ENCODE measurements around the gene TMOD1. TPM values are rescaled to one million over a fixed set of nuclear protein-coding genes. Genes with fewer than 3 reads are reported as not detected.

Gene TMOD1
- total and polyA plus RNA-seq, 10 of the 15 experiments (the other 5 are each of a cell fraction or from before 2014, with no cell fraction given), result 4.0 to 44.1 (median 15.4) TPM

DNA sequence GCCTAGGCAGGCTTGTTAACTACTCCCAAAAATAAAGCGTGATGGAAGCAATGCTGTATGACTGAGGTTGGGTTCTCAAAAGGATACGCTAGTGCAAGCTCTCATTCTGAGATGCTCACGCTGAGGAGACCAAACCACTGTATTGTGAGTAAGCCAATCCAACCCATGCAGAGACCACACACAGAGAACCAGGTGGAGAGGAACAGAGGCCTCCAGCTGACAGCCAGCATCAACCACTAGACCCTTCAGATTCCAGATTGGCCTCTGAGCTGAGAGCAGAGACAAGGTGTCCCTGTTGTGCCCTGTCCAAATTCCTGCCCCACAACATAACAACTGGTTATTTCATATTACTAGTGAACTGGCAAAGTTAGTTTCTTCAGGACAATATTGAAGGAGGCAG lies 127.2 kb downstream of the TMOD1 start:
- in situ Hi-C loops (cut with MboI), result loop anchor here (25.0 kb wide), 1 partner anchor 1216 kb away; the partner anchor contains the start of gene ZNF367
- WGBS (ENCODE audit: insufficient coverage, insufficient replicate concordance, low lambda C conversion rate, missing lambda C conversion rate), result 95% methylated on average over 3 of the region's 3 CpGs
- ChIA-PET RAD21 (ENCODE audit: unreplicated experiment) (interaction anchor here (1.5 to 2.1 kb wide), 3 partner anchors 10 to 13 kb away, joined by 4 to 11 read pairs (median 6); no protein-coding TSS in a partner anchor), SMC1A (ENCODE audit: uncharacterized antibody, unreplicated experiment) (interaction anchor here (0.6 to 2.5 kb wide), 7 partner anchors 11 to 215 kb away, joined by 3 to 14 read pairs (median 6); no protein-coding TSS in a partner anchor), POLR2A (interaction anchor here (0.8 to 1.2 kb wide), 2 partner anchors 10 to 101 kb away, joined by 3 to 5 read pairs; no protein-coding TSS in a partner anchor), CTCF (interaction anchor here (0.8 to 5.5 kb wide), 7 partner anchors 11 to 772 kb away, joined by 3 to 35 read pairs (median 6); no protein-coding TSS in a partner anchor)
- H3K27me3 ChIP-seq (replicated peaks in 1 of 2; ENCODE audit: control insufficient read depth in 2 of 2, insufficient read depth in 2 of 2, low read length in 1 of 2), result no peaks in the 10 kb centered on the region
- H3K79me2 ChIP-seq (ENCODE audit: control insufficient read depth, insufficient read depth, low read length), result peaks cover 33% of the 10 kb centered on the region
- no peak for FAIRE-seq
- no peak for DNase-seq (ENCODE audit: low read depth, low spot score)
- H3K4me1 ChIP-seq (ENCODE audit: control insufficient read depth, insufficient read depth, low read length), result peaks cover 5% of the 10 kb centered on the region
- H3K9me3 ChIP-seq (replicated peaks; ENCODE audit: control insufficient read depth, insufficient read depth, low read length), result no peaks in the 10 kb centered on the region
- no peak overlapping the region for H3K27ac ChIP-seq (ENCODE audit: control insufficient read depth, insufficient read depth)
- H4K20me1 ChIP-seq (ENCODE audit: control insufficient read depth, insufficient read depth), result no peaks in the 10 kb centered on the region
- no peak overlapping the region for H3K9ac ChIP-seq (ENCODE audit: control insufficient read depth, insufficient read depth, low read length)
- H3K4me3 ChIP-seq, result no peak overlapping the region
- no peak for ATAC-seq
- no peak overlapping the region for H2AFZ ChIP-seq (ENCODE audit: control insufficient read depth, low read depth, low read length)
- intact Hi-C loops (cut with micrococcal nuclease; ENCODE audit: unreplicated experiment), result no loop called here
- no peak overlapping the region for H3K4me2 ChIP-seq (ENCODE audit: control insufficient read depth, insufficient read depth)
- peaks cover 0 to 2% of the 10 kb centered on the region in 2 experiments; a peak in 1 of 4 replicates for H3K36me3 ChIP-seq (ENCODE audit: control insufficient read depth in 2 of 2, insufficient read depth in 2 of 2, low read length in 1 of 2)
- BruUV-seq (replicated peaks), result no TSS peak
- TF ChIP-seq HCFC1 (IDR thresholded peaks at IDR 0.05; ENCODE audit: low read length) (no peak), CBFB (IDR thresholded peaks at IDR 0.05; ENCODE audit: low read depth) (no peak), GATAD2B (conservative IDR thresholded peaks at IDR 0.05; ENCODE audit: low read depth) (no peak), DPF2 (IDR thresholded peaks at IDR 0.05) (no peak), TBL1XR1 (IDR thresholded peaks at IDR 0.05; ENCODE audit: low read depth, low read length) (no peak), SMARCA5 (IDR thresholded peaks at IDR 0.05) (no peak), LARP7 (IDR thresholded peaks at IDR 0.05) (no peak), RUNX3 (IDR thresholded peaks at IDR 0.05; ENCODE audit: low read length) (no peak), NR2F1 (conservative IDR thresholded peaks at IDR 0.05) (no peak), MYC (IDR thresholded peaks at IDR 0.05; ENCODE audit: insufficient read depth, insufficient read length, insufficient replicate concordance, low read length, severe bottlenecking) (no peak), YBX1 (IDR thresholded peaks at IDR 0.05) (no peak), MEF2A (IDR thresholded peaks at IDR 0.05; ENCODE audit: insufficient read depth, low read depth, low read length) (no peak), WRNIP1 (IDR thresholded peaks at IDR 0.05; ENCODE audit: borderline replicate concordance, low read depth, low read length) (no peak)
- TF ChIP-seq, protein P1, sequence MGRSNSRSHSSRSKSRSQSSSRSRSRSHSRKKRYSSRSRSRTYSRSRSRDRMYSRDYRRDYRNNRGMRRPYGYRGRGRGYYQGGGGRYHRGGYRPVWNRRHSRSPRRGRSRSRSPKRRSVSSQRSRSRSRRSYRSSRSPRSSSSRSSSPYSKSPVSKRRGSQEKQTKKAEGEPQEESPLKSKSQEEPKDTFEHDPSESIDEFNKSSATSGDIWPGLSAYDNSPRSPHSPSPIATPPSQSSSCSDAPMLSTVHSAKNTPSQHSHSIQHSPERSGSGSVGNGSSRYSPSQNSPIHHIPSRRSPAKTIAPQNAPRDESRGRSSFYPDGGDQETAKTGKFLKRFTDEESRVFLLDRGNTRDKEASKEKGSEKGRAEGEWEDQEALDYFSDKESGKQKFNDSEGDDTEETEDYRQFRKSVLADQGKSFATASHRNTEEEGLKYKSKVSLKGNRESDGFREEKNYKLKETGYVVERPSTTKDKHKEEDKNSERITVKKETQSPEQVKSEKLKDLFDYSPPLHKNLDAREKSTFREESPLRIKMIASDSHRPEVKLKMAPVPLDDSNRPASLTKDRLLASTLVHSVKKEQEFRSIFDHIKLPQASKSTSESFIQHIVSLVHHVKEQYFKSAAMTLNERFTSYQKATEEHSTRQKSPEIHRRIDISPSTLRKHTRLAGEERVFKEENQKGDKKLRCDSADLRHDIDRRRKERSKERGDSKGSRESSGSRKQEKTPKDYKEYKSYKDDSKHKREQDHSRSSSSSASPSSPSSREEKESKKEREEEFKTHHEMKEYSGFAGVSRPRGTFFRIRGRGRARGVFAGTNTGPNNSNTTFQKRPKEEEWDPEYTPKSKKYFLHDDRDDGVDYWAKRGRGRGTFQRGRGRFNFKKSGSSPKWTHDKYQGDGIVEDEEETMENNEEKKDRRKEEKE (IDR thresholded peaks at IDR 0.05), result no peak
- TF ChIP-seq, protein P2, sequence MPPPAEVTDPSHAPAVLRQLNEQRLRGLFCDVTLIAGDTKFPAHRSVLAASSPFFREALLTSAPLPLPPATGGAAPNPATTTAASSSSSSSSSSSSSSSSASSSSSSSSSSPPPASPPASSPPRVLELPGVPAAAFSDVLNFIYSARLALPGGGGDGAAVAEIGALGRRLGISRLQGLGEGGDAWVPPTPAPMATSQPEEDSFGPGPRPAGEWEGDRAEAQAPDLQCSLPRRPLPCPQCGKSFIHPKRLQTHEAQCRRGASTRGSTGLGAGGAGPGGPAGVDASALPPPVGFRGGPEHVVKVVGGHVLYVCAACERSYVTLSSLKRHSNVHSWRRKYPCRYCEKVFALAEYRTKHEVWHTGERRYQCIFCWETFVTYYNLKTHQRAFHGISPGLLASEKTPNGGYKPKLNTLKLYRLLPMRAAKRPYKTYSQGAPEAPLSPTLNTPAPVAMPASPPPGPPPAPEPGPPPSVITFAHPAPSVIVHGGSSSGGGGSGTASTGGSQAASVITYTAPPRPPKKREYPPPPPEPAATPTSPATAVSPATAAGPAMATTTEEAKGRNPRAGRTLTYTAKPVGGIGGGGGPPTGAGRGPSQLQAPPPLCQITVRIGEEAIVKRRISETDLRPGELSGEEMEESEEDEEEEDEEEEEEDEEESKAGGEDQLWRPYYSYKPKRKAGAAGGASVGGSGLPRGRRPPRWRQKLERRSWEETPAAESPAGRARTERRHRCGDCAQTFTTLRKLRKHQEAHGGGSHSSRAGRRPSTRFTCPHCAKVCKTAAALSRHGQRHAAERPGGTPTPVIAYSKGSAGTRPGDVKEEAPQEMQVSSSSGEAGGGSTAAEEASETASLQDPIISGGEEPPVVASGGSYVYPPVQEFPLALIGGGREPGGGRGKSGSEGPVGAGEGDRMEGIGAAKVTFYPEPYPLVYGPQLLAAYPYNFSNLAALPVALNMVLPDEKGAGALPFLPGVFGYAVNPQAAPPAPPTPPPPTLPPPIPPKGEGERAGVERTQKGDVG (CRISPR knock-in tag; IDR thresholded peaks at IDR 0.05), result no peak
- TF ChIP-seq, protein P3, sequence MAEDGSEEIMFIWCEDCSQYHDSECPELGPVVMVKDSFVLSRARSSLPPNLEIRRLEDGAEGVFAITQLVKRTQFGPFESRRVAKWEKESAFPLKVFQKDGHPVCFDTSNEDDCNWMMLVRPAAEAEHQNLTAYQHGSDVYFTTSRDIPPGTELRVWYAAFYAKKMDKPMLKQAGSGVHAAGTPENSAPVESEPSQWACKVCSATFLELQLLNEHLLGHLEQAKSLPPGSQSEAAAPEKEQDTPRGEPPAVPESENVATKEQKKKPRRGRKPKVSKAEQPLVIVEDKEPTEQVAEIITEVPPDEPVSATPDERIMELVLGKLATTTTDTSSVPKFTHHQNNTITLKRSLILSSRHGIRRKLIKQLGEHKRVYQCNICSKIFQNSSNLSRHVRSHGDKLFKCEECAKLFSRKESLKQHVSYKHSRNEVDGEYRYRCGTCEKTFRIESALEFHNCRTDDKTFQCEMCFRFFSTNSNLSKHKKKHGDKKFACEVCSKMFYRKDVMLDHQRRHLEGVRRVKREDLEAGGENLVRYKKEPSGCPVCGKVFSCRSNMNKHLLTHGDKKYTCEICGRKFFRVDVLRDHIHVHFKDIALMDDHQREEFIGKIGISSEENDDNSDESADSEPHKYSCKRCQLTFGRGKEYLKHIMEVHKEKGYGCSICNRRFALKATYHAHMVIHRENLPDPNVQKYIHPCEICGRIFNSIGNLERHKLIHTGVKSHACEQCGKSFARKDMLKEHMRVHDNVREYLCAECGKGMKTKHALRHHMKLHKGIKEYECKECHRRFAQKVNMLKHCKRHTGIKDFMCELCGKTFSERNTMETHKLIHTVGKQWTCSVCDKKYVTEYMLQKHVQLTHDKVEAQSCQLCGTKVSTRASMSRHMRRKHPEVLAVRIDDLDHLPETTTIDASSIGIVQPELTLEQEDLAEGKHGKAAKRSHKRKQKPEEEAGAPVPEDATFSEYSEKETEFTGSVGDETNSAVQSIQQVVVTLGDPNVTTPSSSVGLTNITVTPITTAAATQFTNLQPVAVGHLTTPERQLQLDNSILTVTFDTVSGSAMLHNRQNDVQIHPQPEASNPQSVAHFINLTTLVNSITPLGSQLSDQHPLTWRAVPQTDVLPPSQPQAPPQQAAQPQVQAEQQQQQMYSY (CRISPR knock-in tag; IDR thresholded peaks at IDR 0.05), result no peak
